Heart right ventricle (tissue), 16 donors: Measurements from ENCODE around the gene LEO1. TPM values are rescaled to one million over a fixed set of nuclear protein-coding genes. Genes with fewer than 3 reads are reported as not detected.

Experiments used
- ATAC-seq, 8 donors: fragments of 200-7000 bp; cut with Tn5 transposase; one replicate each; pipeline ENCODE4 v1.9.1; 2020; ENCODE audit warnings: mild to moderate bottlenecking in 8 of 8, moderate library complexity in 8 of 8, moderate number of reproducible peaks in 1 of 8
- DNase-seq, 2 donors: peaks; one replicate each; pipeline ENCODE4 v3.0.0-alpha.2; 2020
- H3K27ac ChIP-seq, 10 donors: fragments of 200-600 bp; sonication (generic) in 2 of 10; one replicate each; pipeline versions ENCODE4 v1.5.0 to v1.8.0; 2020 to 2022; ENCODE audit warnings: mild to moderate bottlenecking in 3 of 10
- H3K27me3 ChIP-seq, 7 donors: fragments of 200-600 bp; one replicate each; pipeline ENCODE4 v1.8.0; 2021 to 2022; ENCODE audit warnings: mild to moderate bottlenecking in 2 of 7
- H3K36me3 ChIP-seq, 9 donors: fragments of 200-600 bp; sonication (generic) in 1 of 9; one replicate each; pipeline versions ENCODE4 v1.5.0 to v1.8.0; 2020 to 2022; ENCODE audit warnings: mild to moderate bottlenecking in 2 of 9
- H3K4me1 ChIP-seq, 9 donors: fragments of 200-600 bp; sonication (generic) in 1 of 9; one replicate each; pipeline versions ENCODE4 v1.5.0 to v1.8.0; 2020 to 2022; ENCODE audit warnings: mild to moderate bottlenecking in 4 of 9
- H3K4me3 ChIP-seq, 10 donors: fragments of 200-600 bp; sonication (generic) in 2 of 10; one replicate each; pipeline versions ENCODE4 v1.5.0 to v1.8.0; 2020 to 2022; ENCODE audit warnings: mild to moderate bottlenecking in 7 of 10, moderate library complexity in 2 of 10
- H3K9me3 ChIP-seq, 11 donors: fragments of 200-600 bp in 10 of 11; sonication (generic) in 2 of 11; one replicate each; pipeline versions ENCODE4 v1.5.0 to v1.8.0; 2013 to 2022; ENCODE audit warnings: mild to moderate bottlenecking in 2 of 11, control low read depth in 1 of 11, moderate library complexity in 1 of 11
- CTCF ChIP-seq, 9 donors: fragments of 200-600 bp; sonication (generic) in 2 of 9; IDR thresholded peaks; one replicate each; pipeline versions ENCODE4 v1.5.0 to v1.8.0; 2021 to 2022; ENCODE audit warnings: antibody characterized with exemption in 9 of 9, mild to moderate bottlenecking in 5 of 9, moderate library complexity in 1 of 9
- WGBS, 2 donors: extraction: QIAGEN DNeasy Blood & Tissue Kit; methylation state at CpG; one replicate each; pipeline ENCODE4 v1.1.7; 2013; ENCODE audit warnings: inconsistent platforms in 1 of 2; 5-methylcytosine and 5-hydroxymethylcytosine counted together
- intact Hi-C, 10 donors: fragments of 100-400 bp; cut with DNase I; formaldehyde crosslinking; loops; one replicate each; pipeline versions ENCODE4 v1.11.1 to v1.14.2; 2022
- polyA plus RNA-seq, 2 donors: library from polyadenylated mRNA; stranded (reverse); fragments of 200-250 nt; gene quantifications; one replicate each; pipeline ENCODE4 v1.2.3, GENCODE V29; 2013
- total RNA-seq, 10 donors: library from RNA; stranded (reverse); fragmentation: NEBNext Ultra II Directional in 3 of 10; extraction: Animal tissue kit (Norgen Biotek cat#: 25700) in 3 of 10; gene quantifications; one replicate each; pipeline versions ENCODE4 v1.2.1 to v1.2.4, GENCODE V29; 2021 to 2023
- donor health status: Arrhythmogenic right ventricular cardiomyopathy.
- donor health status: ischemic (EF 13 %, LVEDD 7.1; RV severe dilation, severe dysfunction).
- donor health status: healthy with polysubstance abuse.
- donor health status: DM: no; HTN: yes; CAD: no.
- donor health status: DM: no; HTN: no; CAD: no.
- donor health status: ischemic (EF 25% LVEDD 6.9; RV normal size, moderate dysfunction).
- donor health status: ischemic (EF 25% LVEDD 5.7; RV mildly dilated, moderate dysfunction).
- donor health status: healthy.
- donor health status: DM: yes; HTN: yes; CAD: no.
- donor health status: Ischemic cardiomyopathy.
- donor health status: ischemic (EF 35%, LVEDD 5.7; RV mildly dilated, moderate dysfunction).
- donor health status: nonischemic (EF 11% LVEDD 7.7; RV severe dilation, severe dysfunction).
- donor health status: DM: yes; HTN: yes; CAD: no.
- donor health status: PGD.
- donor health status: ischemic (EF 29% LVEDD 5.4; RV normal size, mild dysfunction).
- donor health status: nonischemic (EF 23%, LVEDD 6.1; RV moderate dilation, normal function).

The LEO1 gene
- total and polyA plus RNA-seq, 12 donors: 6.6 to 9.1 (median 8.2) TPM

- Histone ChIP-seq H3K4me1 (peaks cover 0 to 47% (median 37%) of the 10 kb centered on the region in 9 donors), H3K4me3 (no peak overlapping the region), H3K36me3 (no peaks in the 10 kb centered on the region), H3K9me3 (no peaks in the 10 kb centered on the region), H3K27ac (peak overlapping the region in 1 of 10 donors; percentile 55), H3K27me3 (no peaks in the 10 kb centered on the region)
- DNase-seq (no peak), ATAC-seq (no peak)
- intact Hi-C loops: loop anchor here in 6 of 10 donors (5.0 to 10.0 kb wide), 4 partner anchors 32 to 660 kb away; partner anchors contain the start of genes ATOSA (in 1 of the 6) and LEO1 (in 1 of the 6)
- TF ChIP-seq CTCF (IDR thresholded peaks at IDR 0.05): no peak
- WGBS, 2 donors: 95 to 100% methylated on average over 1 of the region's 1 CpG
These were observed 43.0 kb upstream of the LEO1 start for GRCh38 chr15:52014616-52015015.

DNA sequence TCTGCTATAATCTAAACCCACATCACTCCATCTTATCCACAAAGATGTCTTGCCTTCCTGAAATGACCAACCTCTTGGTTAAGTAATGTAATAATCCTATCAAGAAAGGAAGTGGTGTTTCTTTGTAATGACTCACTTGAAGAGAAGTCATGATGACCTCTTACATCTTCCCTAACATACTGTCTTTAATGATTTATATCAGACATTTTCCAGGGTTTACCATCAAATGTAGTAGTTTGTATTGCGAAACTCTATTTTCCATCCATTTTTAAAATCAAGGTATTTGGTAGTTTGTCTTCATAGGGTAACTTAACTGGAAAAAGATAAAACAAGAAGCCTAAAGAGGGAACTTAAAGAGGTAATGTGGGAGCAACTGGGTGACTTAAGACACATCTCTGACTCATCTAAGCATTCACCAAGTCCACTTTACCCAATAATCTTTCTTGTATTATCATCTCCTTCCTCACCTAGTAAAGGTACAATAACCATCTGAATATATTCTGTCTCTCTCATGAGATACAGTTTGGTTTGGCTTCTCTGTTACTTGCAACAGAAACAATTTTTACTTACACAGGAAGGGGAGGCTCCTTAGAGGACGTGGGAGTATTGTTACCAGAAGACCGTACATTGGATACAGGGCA, 41.7 kb upstream of the LEO1 start:
- Histone ChIP-seq H3K4me3 (no peak overlapping the region), H3K27me3 (no peaks in the 10 kb centered on the region), H3K4me1 (peaks cover 0 to 51% (median 33%) of the 10 kb centered on the region in 9 donors), H3K9me3 (no peaks in the 10 kb centered on the region), H3K27ac (peak overlapping the region in 4 of 10 donors; percentile 11 to 56 (median 40)), H3K36me3 (no peaks in the 10 kb centered on the region)
- ATAC-seq (no peak), DNase-seq (no peak)
- intact Hi-C loops: loop anchor here in 2 of 10 donors (5.0 to 10.0 kb wide), 2 partner anchors 36 to 662 kb away; partner anchors contain the start of gene ATOSA (in 1 of the 2)
- WGBS, 2 donors: 80 to 90% methylated on average over 3 of the region's 3 CpGs
- TF ChIP-seq CTCF (IDR thresholded peaks at IDR 0.05): no peak

DNA sequence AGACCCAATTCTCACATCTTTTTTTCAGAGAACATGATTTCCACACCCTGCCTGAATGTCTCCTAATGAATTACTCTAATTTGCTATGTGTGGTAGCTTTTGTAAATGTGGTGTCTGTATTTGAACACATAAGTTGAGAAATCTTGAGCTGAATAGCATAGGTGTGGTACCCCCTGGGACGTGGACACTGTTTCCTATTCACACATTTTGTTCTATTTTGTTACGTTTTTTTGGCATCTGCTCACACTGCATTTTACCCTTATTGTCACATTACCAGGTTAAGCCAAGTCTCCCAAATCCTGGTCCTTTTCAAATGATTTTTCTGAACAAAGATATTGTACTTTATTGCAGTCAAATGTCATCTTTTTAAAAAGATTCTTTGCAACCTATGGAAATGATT, 40.6 kb upstream of the LEO1 start:
- WGBS, 2 donors: 52 to 63% methylated on average over 2 of the region's 2 CpGs
- intact Hi-C loops: loop anchor here in 2 of 10 donors (5.0 to 10.0 kb wide), 2 partner anchors 35 to 663 kb away; partner anchors contain the start of gene ATOSA (in 1 of the 2)
- no peaks in the 10 kb centered on the region for H3K36me3 ChIP-seq
- peaks cover 0 to 60% (median 37%) of the 10 kb centered on the region in 9 donors for H3K4me1 ChIP-seq
- no peak overlapping the region for H3K4me3 ChIP-seq
- peak in 1 of 8 donors; percentile 21 for ATAC-seq
- DNase-seq: no peak
- H3K27me3 ChIP-seq: no peaks in the 10 kb centered on the region
- peak overlapping the region in 6 of 10 donors; percentile 28 to 66 (median 54) for H3K27ac ChIP-seq
- no peak for TF ChIP-seq CTCF (IDR thresholded peaks at IDR 0.05)
- no peaks in the 10 kb centered on the region for H3K9me3 ChIP-seq

DNA sequence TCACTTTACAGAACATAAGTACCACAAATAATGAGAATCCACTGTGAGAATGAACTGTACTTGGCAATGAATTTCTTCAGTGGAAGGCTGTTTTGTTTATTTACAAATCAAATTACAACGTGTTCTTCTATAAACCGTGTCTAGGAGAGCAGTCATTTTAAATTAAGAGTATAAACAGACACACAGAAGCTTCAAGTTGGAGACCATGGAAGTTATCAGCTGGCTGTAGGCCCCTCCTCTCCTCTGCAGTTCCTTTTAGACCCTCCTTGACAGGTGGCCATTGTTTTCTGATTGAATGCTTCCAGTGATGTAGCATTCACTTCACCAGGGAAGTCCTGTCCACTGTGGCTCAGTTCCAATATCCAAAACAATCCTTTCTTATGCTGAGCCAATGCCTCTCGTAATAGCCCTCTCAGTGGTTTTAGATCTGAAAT, 40.1 kb upstream of the LEO1 start:
- H3K27ac ChIP-seq: peak overlapping the region in 8 of 10 donors; percentile 5 to 66 (median 46)
- DNase-seq (peak in 1 of 2 donors; percentile 35), ATAC-seq (peak; percentile 54 to 82 (median 76))
- intact Hi-C loops: loop anchor here in 2 of 10 donors (5.0 to 10.0 kb wide), 2 partner anchors 34 to 663 kb away; partner anchors contain the start of gene ATOSA (in 1 of the 2)
- peaks cover 2 to 65% (median 42%) of the 10 kb centered on the region in 9 donors for H3K4me1 ChIP-seq
- no peak for TF ChIP-seq CTCF (IDR thresholded peaks at IDR 0.05)
- 30% methylated on average over 3 of the region's 3 CpGs for WGBS, 2 donors
- H3K27me3 ChIP-seq: no peaks in the 10 kb centered on the region
- H3K9me3 ChIP-seq: no peaks in the 10 kb centered on the region
- H3K4me3 ChIP-seq: no peak overlapping the region
- H3K36me3 ChIP-seq: no peaks in the 10 kb centered on the region
